NCI-H2227 (cell line): ENCODE measurements around the gene LMBR1L.

Experiments used
- DNase-seq: peaks from one replicate; lab custom pipeline; 2025; ENCODE audit not compliant: unreplicated experiment; lab: John Stamatoyannopoulos, UW

Gene LMBR1L

DNA sequence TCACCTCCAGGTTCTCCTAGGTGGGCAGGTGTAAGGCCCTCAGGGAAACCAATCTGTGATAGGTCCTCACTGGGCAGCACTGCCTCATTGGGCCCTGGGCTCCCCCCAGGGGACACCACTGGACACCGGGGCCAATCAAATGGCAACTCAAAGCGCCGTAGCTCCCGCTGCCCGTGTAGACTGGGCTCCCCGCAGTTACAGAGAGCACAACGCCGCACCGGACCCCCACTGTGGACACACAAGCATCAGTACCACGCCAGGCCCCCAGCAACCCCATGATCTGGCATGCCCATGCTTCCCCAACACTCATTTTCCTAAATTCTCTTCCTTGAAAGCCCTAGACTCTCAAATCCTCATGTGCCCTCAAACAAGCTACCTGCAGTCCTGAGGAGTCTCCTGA lies 56.1 kb downstream of the LMBR1L start:
- no peak for DNase-seq

DNA sequence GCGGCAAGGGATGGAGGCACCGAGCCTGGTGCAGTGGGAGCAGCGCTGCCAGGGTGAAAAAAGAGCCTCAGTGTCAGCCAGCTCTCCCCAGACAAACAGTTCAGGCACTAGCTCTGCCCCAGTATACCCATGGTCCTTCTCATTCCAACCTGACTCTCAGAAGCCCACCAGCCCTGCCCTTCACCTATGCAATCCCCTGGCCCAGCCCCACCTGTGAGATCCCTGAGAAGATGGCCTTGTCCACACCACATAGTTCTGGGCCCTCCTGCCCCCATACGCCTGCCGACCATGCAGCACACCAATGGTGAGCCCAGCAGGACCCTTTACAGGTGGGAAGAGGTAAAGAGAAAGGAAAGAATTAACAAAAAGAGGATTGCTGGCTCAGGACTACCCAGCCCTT lies 56.6 kb downstream of the LMBR1L start:
- DNase-seq: no peak

DNA sequence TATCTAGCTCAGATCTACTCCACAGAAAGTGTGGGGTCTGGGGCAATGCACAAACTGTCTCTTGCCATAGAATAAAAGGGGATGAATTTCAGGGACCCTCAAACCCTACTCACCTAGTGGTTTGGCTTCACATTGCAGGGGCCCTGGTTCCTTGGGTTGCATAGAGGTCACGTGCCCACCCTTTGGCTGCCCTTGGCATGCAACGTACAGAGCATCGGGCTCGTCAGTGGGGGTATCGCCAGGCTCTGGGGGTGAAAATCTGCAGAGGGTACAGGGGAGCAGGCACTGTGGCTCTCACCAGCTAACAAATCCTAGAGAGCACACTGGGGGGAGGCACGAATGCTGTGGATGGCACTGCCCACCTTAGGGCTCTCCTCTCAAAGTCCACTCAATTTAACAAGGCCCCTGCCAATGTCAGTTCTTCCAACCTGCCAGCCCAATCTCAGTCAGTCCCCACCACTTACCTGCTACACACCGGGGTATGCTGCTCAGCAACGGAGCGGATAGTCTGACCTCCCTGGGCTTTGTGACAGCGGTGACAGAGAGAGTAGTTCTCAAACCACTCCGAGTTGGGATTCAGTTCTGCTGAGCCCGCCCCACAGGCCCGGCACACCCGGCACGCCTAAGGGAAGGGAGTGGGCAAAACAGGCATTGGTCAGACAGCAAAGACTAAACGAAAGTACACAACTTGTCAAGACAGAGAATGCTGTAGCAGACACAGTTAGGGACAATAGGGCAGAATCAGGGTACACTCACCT lies 58.0 kb downstream of the LMBR1L start:
- no peak for DNase-seq

DNA sequence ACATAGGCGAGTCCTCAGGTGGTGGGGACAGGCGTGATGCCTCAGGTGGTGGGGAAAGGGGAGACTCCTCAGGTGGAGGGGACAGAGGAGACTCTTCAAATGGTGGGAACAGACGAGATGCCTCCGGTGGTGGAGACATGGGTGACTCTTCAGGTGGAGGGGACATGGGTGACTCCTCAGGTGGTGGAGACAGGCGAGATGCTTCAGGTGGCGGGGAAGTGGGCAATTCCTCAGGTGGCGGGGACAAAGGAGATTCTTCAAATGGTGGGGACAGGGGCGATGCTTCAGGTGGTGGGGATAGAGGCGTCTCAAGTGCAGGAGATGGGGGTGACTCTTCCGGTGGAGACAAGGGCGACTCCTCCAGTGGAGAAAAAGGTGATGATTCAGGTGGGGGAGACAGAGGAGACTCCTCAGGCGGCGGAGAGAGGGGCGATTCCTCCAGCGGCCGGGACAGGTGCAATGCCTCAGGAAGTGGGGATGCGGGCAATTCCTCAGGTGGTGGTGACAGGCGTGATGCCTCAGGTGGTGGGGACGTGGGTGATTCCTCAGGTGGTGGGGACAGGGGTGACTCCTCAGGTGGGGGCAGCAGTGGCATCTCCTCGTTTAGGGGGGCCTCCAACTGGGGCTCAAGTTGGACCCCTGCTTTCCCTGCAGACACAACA lies 58.7 kb downstream of the LMBR1L start:
- DNase-seq: no peak

DNA sequence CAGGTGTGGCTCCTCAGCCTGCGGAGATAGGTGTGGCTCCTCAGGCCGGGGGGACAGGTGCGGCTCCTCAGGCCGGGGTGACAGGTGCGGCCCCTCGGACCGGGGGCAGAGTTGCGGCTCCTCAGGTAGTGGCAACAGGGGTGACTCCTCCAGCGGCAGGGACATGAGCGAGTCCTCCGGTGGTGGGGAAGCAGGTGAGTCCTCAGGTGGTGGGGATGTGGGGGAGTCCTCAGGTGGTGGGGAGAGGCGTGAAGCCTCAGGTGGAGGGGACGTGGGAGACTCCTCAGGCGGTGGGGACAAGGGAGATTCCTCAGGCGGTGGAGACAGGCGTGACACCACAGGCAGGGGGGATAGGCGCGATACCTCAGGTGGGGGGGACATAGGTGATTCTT lies 59.3 kb downstream of the LMBR1L start:
- no peak for DNase-seq

DNA sequence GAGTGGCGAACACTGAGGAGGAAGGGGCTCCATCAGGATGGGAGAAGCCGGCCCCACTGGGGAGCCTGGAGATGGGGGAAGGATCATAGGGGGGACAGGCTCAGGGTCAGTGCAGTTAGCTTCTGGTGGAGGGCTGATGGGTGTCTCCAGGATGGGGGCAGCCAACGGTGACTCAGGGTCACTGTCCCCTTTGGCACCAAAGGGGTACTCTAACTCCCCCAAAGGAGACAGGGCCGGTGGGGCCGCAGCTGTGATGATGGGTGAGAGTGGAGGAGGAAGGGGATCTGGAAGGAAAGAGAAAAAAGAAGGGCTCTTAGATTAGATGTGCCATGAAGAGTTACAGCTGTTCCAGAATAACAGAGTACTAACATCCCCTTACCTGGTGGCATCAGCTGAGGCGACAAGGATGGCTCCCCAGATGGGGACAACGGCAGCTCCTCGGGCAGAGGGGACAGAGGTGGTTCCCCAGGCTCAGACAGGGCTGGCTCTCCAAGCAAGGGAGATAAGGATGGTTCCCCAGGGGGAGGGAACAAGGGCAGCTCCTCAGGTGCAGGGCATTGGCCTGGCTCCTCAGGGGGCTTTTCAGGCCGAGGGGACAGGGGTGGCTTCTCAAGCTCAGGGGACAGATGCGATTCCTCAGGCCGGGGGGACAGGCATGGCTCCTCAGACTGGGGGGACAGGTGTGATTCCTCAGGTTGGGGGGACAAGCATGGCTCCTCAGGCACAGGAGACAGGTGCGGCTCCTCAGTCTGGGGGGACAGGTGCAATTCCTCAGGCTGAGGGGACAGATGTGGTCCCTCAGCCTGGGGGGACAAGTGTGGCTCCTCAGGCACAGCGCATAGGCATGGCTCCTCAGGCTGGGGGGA lies 59.9 kb downstream of the LMBR1L start:
- DNase-seq: no peak

DNA sequence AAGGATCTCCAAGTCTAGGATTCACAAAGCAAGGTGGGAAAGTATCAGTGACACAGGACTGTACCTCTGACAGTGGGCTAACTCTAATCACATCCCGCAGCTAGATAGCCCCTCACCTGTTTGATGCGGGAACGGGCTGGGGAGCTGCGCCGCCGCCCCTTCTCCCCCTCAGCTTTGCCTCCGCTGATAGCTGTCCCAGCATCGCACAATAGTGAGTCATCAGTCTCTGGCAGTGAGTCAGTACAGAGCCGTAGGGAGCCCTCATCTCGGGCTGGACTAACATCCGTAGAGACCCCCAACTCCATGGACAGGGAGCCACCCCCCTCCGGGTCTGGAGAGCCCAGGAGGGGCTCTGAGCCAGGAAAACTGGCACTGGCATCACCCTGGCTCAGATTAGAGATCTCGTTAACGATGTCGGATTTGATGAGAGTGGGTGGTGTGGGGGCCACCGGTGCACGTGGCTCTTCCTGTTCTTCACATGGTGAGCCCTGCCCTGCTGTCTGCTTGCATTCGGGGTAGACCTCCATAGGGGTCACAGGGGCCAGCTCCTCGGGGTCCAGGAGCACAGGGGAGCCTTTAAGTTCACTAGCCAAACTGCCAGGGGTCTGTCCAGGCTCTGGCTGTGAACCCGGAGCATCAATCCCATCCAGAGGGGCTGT lies 61.0 kb downstream of the LMBR1L start:
- DNase-seq: no peak

DNA sequence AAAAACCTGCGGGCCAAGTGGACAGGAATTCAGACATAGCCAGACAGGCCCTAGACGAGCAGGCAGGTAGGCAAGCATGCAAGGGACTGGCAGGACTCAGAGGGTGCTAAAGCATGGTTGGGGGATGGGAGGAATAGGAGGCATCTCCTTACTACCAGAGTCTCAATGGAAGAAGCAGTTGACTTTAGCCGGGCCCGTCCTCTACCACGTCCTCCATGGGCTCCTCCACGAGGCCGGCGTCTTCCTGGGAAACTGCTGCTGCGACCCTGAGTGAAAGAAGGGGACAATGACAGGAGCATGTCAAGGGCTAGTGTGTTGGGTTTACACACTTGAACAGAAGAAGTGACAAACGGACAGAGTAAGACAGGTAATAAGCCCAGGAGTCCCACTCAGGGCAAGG lies 61.7 kb downstream of the LMBR1L start:
- DNase-seq: no peak
